ENCODE results near the gene ZNF444. TPM values are rescaled to one million over a fixed set of nuclear protein-coding genes. Genes with fewer than 3 reads are reported as not detected.

Gene ZNF444
- total RNA-seq, 4 donors from 2014 or later = 10.6 to 22.1 (median 15.6) TPM

GRCh38 chr19:56120002-56120370, 21.1 kb upstream of the ZNF444 start:
- intact Hi-C loops (cut with DNase I) = no loop called here
- WGBS, 2 donors = 9 to 28% methylated on average over 4 to 5 of the region's 8 CpGs
- H3K4me1 ChIP-seq = peaks cover 27 to 68% (median 44%) of the 10 kb centered on the region in 3 donors

DNA sequence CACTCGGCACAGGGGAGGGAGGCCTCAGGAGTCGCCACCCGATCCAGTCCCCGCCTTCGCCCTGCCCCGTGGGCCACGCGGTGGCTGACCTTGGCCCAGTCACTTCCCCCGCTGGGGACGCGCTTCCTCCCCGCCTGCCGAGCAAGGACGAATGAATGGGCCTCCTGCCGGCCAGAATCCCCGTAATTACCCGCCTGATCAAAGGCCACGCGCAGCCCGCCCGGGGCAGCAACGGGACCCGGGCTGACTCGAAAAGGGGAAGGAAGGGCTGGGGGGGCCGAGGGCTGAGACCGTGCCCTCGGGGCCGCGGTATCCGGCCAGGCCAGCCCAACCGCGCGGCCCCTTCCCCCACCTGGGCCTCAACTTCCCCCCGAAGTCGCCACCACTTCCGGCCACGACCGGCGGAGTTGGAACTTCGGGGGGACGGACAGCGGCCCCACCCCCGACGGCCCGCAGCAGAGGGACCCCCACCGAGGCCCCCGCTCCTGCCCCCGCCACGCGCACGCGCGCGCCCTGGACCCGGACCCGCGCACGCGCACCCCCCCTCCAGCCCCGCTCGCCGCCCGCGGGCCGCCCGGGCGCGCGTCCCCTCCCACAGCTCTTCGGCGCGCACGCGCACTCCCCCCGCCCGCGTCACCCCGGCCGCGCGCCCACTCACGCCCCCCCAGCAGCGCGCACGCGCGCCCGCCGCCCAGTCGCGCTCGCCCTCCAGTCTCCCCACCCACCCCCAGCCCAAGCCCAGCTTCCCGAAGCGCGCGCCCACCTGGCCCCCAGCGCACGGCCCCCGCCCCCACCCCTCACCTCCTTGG, 20.5 kb upstream of the ZNF444 start:
- H3K27me3 ChIP-seq = no peaks in the 10 kb centered on the region
- H3K4me3 ChIP-seq = peak overlapping the region; percentile 73 to 97 (median 88)
- DNase-seq = peak; percentile 39
- H3K9me3 ChIP-seq = no peaks in the 10 kb centered on the region
- H3K36me3 ChIP-seq = peaks cover 0 to 5% (median 0%) of the 10 kb centered on the region in 3 donors
- H3K4me1 ChIP-seq = peaks cover 27 to 64% (median 43%) of the 10 kb centered on the region in 3 donors
- peak in 3 of 6 experiments; percentile 13 to 28 (median 15) for TF ChIP-seq CTCF (IDR thresholded peaks at IDR 0.05)
- peak in 1 of 4 donors; percentile 20 for TF ChIP-seq POLR2A (IDR thresholded peaks at IDR 0.05)
- intact Hi-C loops (cut with DNase I) = no loop called here
- peak overlapping the region; percentile 93 to 99 (median 98) for H3K27ac ChIP-seq
- WGBS, 2 donors = no CpG with 5 or more reads among the region's 99 CpGs

More at GRCh38 chr19:56120002-56120370, 21.1 kb upstream of the ZNF444 start:
- Histone ChIP-seq H3K4me3 (peak overlapping the region; percentile 73 to 97 (median 88)), H3K36me3 (peaks cover 0 to 7% (median 0%) of the 10 kb centered on the region in 3 donors), H3K27ac (peak overlapping the region; percentile 93 to 99 (median 98)), H3K9me3 (no peaks in the 10 kb centered on the region), H3K27me3 (no peaks in the 10 kb centered on the region)
- TF ChIP-seq CTCF (IDR thresholded peaks at IDR 0.05) (no peak), POLR2A (IDR thresholded peaks at IDR 0.05) (no peak)
- DNase-seq = no peak

GRCh38 chr19:56121180-56122167, 19.6 kb upstream of the ZNF444 start, which contains the start of gene ZNF787:
TSS of gene ZNF787 (minus strand) at chr19:56121295. CDS start at chr19:56103217, 18,078 bp downstream.
- Histone ChIP-seq H3K4me3 (peak within 1 kb of the TSS; percentile 73 to 97 (median 88)), H3K36me3 (no peaks in the 10 kb centered on the region), H3K27me3 (no peaks in the 10 kb centered on the region), H3K27ac (peak within 1 kb of the TSS; percentile 93 to 99 (median 98)), H3K9me3 (no peaks in the 10 kb centered on the region), H3K4me1 (peaks cover 27 to 55% (median 42%) of the 10 kb centered on the region in 3 donors)
- TF ChIP-seq CTCF (IDR thresholded peaks at IDR 0.05) = peak in 1 of 6 experiments; percentile 42
- peak in 2 of 4 donors; percentile 26 to 60 for TF ChIP-seq POLR2A (IDR thresholded peaks at IDR 0.05)
- WGBS, 2 donors = 13 to 23% methylated on average over 14 to 15 of the region's 74 CpGs
- DNase-seq = peak; percentile 90
- intact Hi-C loops (cut with DNase I) = no loop called here

GRCh38 chr19:56123266-56123891, 17.7 kb upstream of the ZNF444 start:
- no peak overlapping the region for H3K4me3 ChIP-seq
- H3K9me3 ChIP-seq = no peaks in the 10 kb centered on the region
- H3K36me3 ChIP-seq = no peaks in the 10 kb centered on the region
- H3K27ac ChIP-seq = peak overlapping the region in 2 of 4 donors; percentile 50 to 67
- H3K4me1 ChIP-seq = peaks cover 15 to 35% (median 23%) of the 10 kb centered on the region in 3 donors
- WGBS, 2 donors = 81 to 97% methylated on average over 13 to 15 of the region's 16 CpGs
- H3K27me3 ChIP-seq = no peaks in the 10 kb centered on the region
- DNase-seq = no peak
- TF ChIP-seq CTCF (IDR thresholded peaks at IDR 0.05) = no peak
- TF ChIP-seq POLR2A (IDR thresholded peaks at IDR 0.05) = no peak
- intact Hi-C loops (cut with DNase I) = no loop called here

Measured in esophagus squamous epithelium (tissue), 5 donors.